ENCODE results near the gene CD6. TPM values are rescaled to one million over a fixed set of nuclear protein-coding genes. Genes with fewer than 3 reads are reported as not detected.

Gene CD6
- total and polyA plus RNA-seq, 8 donors, result 1.1 to 2.8 (median 1.4) TPM; not detected in 2

GRCh38 chr11:61066645-61067044 lies 95.2 kb downstream of the CD6 start:
- TF ChIP-seq EP300 (IDR thresholded peaks at IDR 0.05), result no peak
- TF ChIP-seq POLR2A (IDR thresholded peaks at IDR 0.05), result no peak
- TF ChIP-seq CTCF (IDR thresholded peaks at IDR 0.05), result no peak
- TF ChIP-seq POLR2AphosphoS5 (IDR thresholded peaks at IDR 0.05), result no peak
- Histone ChIP-seq H3K4me1 (peaks cover 0 to 6% (median 0%) of the 10 kb centered on the region in 4 donors), H3K9me3 (no peaks in the 10 kb centered on the region), H3K27ac (no peak overlapping the region), H3K27me3 (no peaks in the 10 kb centered on the region), H3K4me3 (no peak overlapping the region), H3K36me3 (no peaks in the 10 kb centered on the region)
- intact Hi-C loops (cut with DNase I; ENCODE audit: low total_unique reads), result no loop called here
- DNase-seq, result no peak
- WGBS, 5 donors, result 84 to 90% (median 87%) methylated on average over 8 of the region's 8 CpGs

- no peak overlapping the region for H3K4me3 ChIP-seq
- 70 to 87% (median 80%) methylated on average over 13 to 14 of the region's 14 CpGs for WGBS, 5 donors
- DNase-seq, result no peak
- no peaks in the 10 kb centered on the region for H3K27me3 ChIP-seq
- intact Hi-C loops (cut with DNase I; ENCODE audit: low total_unique reads), result no loop called here
- H3K27ac ChIP-seq, result no peak overlapping the region
- no peak for TF ChIP-seq CTCF (IDR thresholded peaks at IDR 0.05)
- no peak for TF ChIP-seq POLR2A (IDR thresholded peaks at IDR 0.05)
- no peak for TF ChIP-seq POLR2AphosphoS5 (IDR thresholded peaks at IDR 0.05)
- TF ChIP-seq EP300 (IDR thresholded peaks at IDR 0.05), result no peak
- H3K36me3 ChIP-seq, result no peaks in the 10 kb centered on the region
- no peaks in the 10 kb centered on the region for H3K9me3 ChIP-seq
- H3K4me1 ChIP-seq, result peaks cover 0 to 6% (median 0%) of the 10 kb centered on the region in 4 donors
Measured at GRCh38 chr11:61067782-61068446, 96.4 kb downstream of the CD6 start.

- Histone ChIP-seq H3K36me3 (no peaks in the 10 kb centered on the region), H3K9me3 (no peaks in the 10 kb centered on the region), H3K4me1 (peaks cover 0 to 6% (median 0%) of the 10 kb centered on the region in 4 donors), H3K4me3 (no peak overlapping the region), H3K27me3 (no peaks in the 10 kb centered on the region), H3K27ac (no peak overlapping the region)
- TF ChIP-seq POLR2AphosphoS5 (IDR thresholded peaks at IDR 0.05) (no peak), POLR2A (IDR thresholded peaks at IDR 0.05) (no peak), EP300 (IDR thresholded peaks at IDR 0.05) (no peak), CTCF (IDR thresholded peaks at IDR 0.05) (no peak)
- 89 to 93% (median 90%) methylated on average over 9 of the region's 9 CpGs for WGBS, 5 donors
- DNase-seq, result no peak
- intact Hi-C loops (cut with DNase I; ENCODE audit: low total_unique reads), result no loop called here
Measured at GRCh38 chr11:61068581-61068980, 97.1 kb downstream of the CD6 start.

GRCh38 chr11:61069427-61069826 lies 97.9 kb downstream of the CD6 start:
- Histone ChIP-seq H3K4me1 (peaks cover 0 to 6% (median 0%) of the 10 kb centered on the region in 4 donors), H3K27ac (no peak overlapping the region)
- intact Hi-C loops (cut with DNase I; ENCODE audit: low total_unique reads), result no loop called here

More at GRCh38 chr11:61069427-61069826, 97.9 kb downstream of the CD6 start:
- Histone ChIP-seq H3K36me3 (no peaks in the 10 kb centered on the region), H3K27me3 (no peaks in the 10 kb centered on the region), H3K9me3 (no peaks in the 10 kb centered on the region), H3K4me3 (no peak overlapping the region)
- no peak for DNase-seq
- 85 to 97% (median 92%) methylated on average over 4 of the region's 4 CpGs for WGBS, 5 donors
- no peak for TF ChIP-seq POLR2AphosphoS5 (IDR thresholded peaks at IDR 0.05)
- no peak for TF ChIP-seq CTCF (IDR thresholded peaks at IDR 0.05)
- no peak for TF ChIP-seq EP300 (IDR thresholded peaks at IDR 0.05)
- TF ChIP-seq POLR2A (IDR thresholded peaks at IDR 0.05), result no peak

Small RNA genes lying within 50 kb of the gene (small RNA-seq; reads per million reads assigned to genes)
- gene RNU6-933P, result 0 reads per million in 4 donors

Other genes with a start within 250 kb of the CD6 start
- gene MS4A18, start 247.0 kb upstream of the CD6 start, total RNA-seq, result not detected
- gene MS4A18, start 247.0 kb upstream of the CD6 start, polyA plus RNA-seq, result under 1 TPM in 1 of 3 donors, not detected in 2; 0.19 TPM
- gene MS4A15, start 214.8 kb upstream of the CD6 start, total RNA-seq, result not detected
- gene MS4A15, start 214.8 kb upstream of the CD6 start, polyA plus RNA-seq, result not detected
- under 1 TPM in 1 of 5 donors, not detected in 4; 0.18 TPM for gene MS4A10, start 186.3 kb upstream of the CD6 start, total RNA-seq
- not detected for gene MS4A10, start 186.3 kb upstream of the CD6 start, polyA plus RNA-seq
- gene CCDC86, start 129.6 kb upstream of the CD6 start, total RNA-seq, result 10 to 100 TPM in 3 of 5 donors, 1 to 10 TPM in 2; 7.0 to 37.9 (median 12.9) TPM
- 10 to 100 TPM; 15.2 to 18.6 (median 17.1) TPM for gene CCDC86, start 129.6 kb upstream of the CD6 start, polyA plus RNA-seq
- gene PTGDR2, start 115.7 kb upstream of the CD6 start, total RNA-seq, result 10 to 100 TPM in 3 of 5 donors, not detected in 2; 11.9 to 67.8 (median 27.7) TPM
- gene PTGDR2, start 115.7 kb upstream of the CD6 start, polyA plus RNA-seq, result 10 to 100 TPM in 1 of 3 donors, 1 to 10 TPM in 2; 2.1 to 12.7 (median 8.2) TPM
- gene ZP1, start 104.1 kb upstream of the CD6 start, total RNA-seq, result under 1 TPM in 1 of 5 donors, not detected in 4; 0.72 TPM
- gene ZP1, start 104.1 kb upstream of the CD6 start, polyA plus RNA-seq, result 1 to 10 TPM in 2 of 3 donors, under 1 TPM in 1; 0.43 to 8.6 (median 4.1) TPM
- 10 to 100 TPM in 4 of 5 donors, 1 to 10 TPM in 1; 3.5 to 71.9 (median 41.9) TPM for gene PRPF19, start 65.1 kb upstream of the CD6 start, total RNA-seq
- gene PRPF19, start 65.1 kb upstream of the CD6 start, polyA plus RNA-seq, result 10 to 100 TPM; 54.7 to 86.1 (median 67.2) TPM
- 10 to 100 TPM; 27.4 to 97.0 (median 80.8) TPM for gene TMEM109, start 57.5 kb upstream of the CD6 start, total RNA-seq
- 100 to 1,000 TPM in 1 of 3 donors, 10 to 100 TPM in 2; 31.2 to 122 (median 50.1) TPM for gene TMEM109, start 57.5 kb upstream of the CD6 start, polyA plus RNA-seq
- 100 to 1,000 TPM in 1 of 5 donors, 10 to 100 TPM in 3, 1 to 10 TPM in 1; 8.4 to 142 (median 29.2) TPM for gene TMEM132A, start 47.2 kb upstream of the CD6 start, total RNA-seq
- gene TMEM132A, start 47.2 kb upstream of the CD6 start, polyA plus RNA-seq, result 10 to 100 TPM in 2 of 3 donors, 1 to 10 TPM in 1; 8.4 to 62.9 (median 25.2) TPM
- 10 to 100 TPM in 3 of 5 donors, 1 to 10 TPM in 2; 7.9 to 29.5 (median 13.4) TPM for gene SLC15A3, start 19.5 kb upstream of the CD6 start, total RNA-seq
- gene SLC15A3, start 19.5 kb upstream of the CD6 start, polyA plus RNA-seq, result 10 to 100 TPM; 25.8 to 33.6 (median 32.2) TPM
- 10 to 100 TPM in 1 of 5 donors, 1 to 10 TPM in 1, not detected in 3; 1.7 to 14.2 TPM for gene CD5, start 130.8 kb downstream of the CD6 start, total RNA-seq
- gene CD5, start 130.8 kb downstream of the CD6 start, polyA plus RNA-seq, result 1 to 10 TPM in 1 of 3 donors, under 1 TPM in 2; 0.53 to 1.1 (median 0.75) TPM
- gene VPS37C, start 189.7 kb downstream of the CD6 start, total RNA-seq, result 10 to 100 TPM in 4 of 5 donors, 1 to 10 TPM in 1; 6.4 to 53.6 (median 37.1) TPM
- gene VPS37C, start 189.7 kb downstream of the CD6 start, polyA plus RNA-seq, result 10 to 100 TPM; 13.8 to 28.4 (median 26.9) TPM
- over 10,000 TPM in 2 of 5 donors, 1,000 to 10,000 TPM in 1, 100 to 1,000 TPM in 2; 367 to 55,790 (median 1,114) TPM for gene PGA3, start 231.8 kb downstream of the CD6 start, total RNA-seq
- gene PGA3, start 231.8 kb downstream of the CD6 start, polyA plus RNA-seq, result over 10,000 TPM; 23,067 to 73,485 (median 39,030) TPM

Measured in stomach (tissue), 9 donors.